Measurements from ENCODE around the gene NHS. TPM values are rescaled to one million over a fixed set of nuclear protein-coding genes. Genes with fewer than 3 reads are reported as not detected.
"Not testable (repeated sequence)": the region's sequence is repeated elsewhere in the genome, so short reads cannot be mapped to it uniquely, and the experiment has no call there.

NHS gene
- total RNA-seq, 1 donor from 2014 or later = 0.17 TPM

GRCh38 chrX:17500145-17500579, 125.2 kb downstream of the NHS start:
- DNase-seq = peak; percentile 30

GRCh38 chrX:17501746-17502145, 126.7 kb downstream of the NHS start:
- no peak for DNase-seq

GRCh38 chrX:17506352-17506751, 131.4 kb downstream of the NHS start:
- not testable (repeated sequence) for DNase-seq

GRCh38 chrX:17511556-17511955, 136.6 kb downstream of the NHS start:
- no peak for DNase-seq

GRCh38 chrX:17519358-17519757, 144.4 kb downstream of the NHS start:
- no peak for DNase-seq

- DNase-seq = no peak
Measured at GRCh38 chrX:17520016-17520615, 145.1 kb downstream of the NHS start.

- no peak for DNase-seq
Measured at GRCh38 chrX:17521871-17522693, 147.1 kb downstream of the NHS start.

GRCh38 chrX:17525266-17525665, 150.3 kb downstream of the NHS start:
- no peak for DNase-seq

GRCh38 chrX:17525762-17526555, 151.0 kb downstream of the NHS start:
- DNase-seq = no peak

GRCh38 chrX:17527135-17527701, 152.2 kb downstream of the NHS start:
- no peak for DNase-seq

GRCh38 chrX:17527922-17528321, 152.9 kb downstream of the NHS start:
- DNase-seq = no peak

- no peak for DNase-seq
Measured at GRCh38 chrX:17529151-17529745, 154.2 kb downstream of the NHS start.

- DNase-seq = no peak
Measured at GRCh38 chrX:17531500-17531899, 156.5 kb downstream of the NHS start.

GRCh38 chrX:17535229-17535628, 160.2 kb downstream of the NHS start:
- peak; percentile 70 for DNase-seq

GRCh38 chrX:17537723-17538243, 162.8 kb downstream of the NHS start:
- no peak for DNase-seq

- no peak for DNase-seq
Measured at GRCh38 chrX:17542123-17542522, 167.1 kb downstream of the NHS start.

- DNase-seq = no peak
Measured at GRCh38 chrX:17544821-17545220, 169.8 kb downstream of the NHS start.

GRCh38 chrX:17546356-17546755, 171.4 kb downstream of the NHS start:
- no peak for DNase-seq

GRCh38 chrX:17547658-17548057, 172.7 kb downstream of the NHS start:
- DNase-seq = peak; percentile 86

- DNase-seq = no peak
Measured at GRCh38 chrX:17549107-17549651, 174.2 kb downstream of the NHS start.

- no peak for DNase-seq
Measured at GRCh38 chrX:17550011-17550410, 175.0 kb downstream of the NHS start.

- DNase-seq = no peak
Measured at GRCh38 chrX:17552044-17552650, 177.1 kb downstream of the NHS start.

All from dermis blood vessel endothelial cell (primary cell).